A673 (cell line): Measurements from ENCODE around the gene ZC3H12A. TPM values are rescaled to one million over a fixed set of nuclear protein-coding genes. Genes with fewer than 3 reads are reported as not detected.

Experiments
- BruUV-seq: library from RNA; stranded (reverse); fragments of 400-500 nt; replicated peaks from 2 replicates; lab custom pipeline; 2021; lab: Mats Ljungman, UMichigan
- CTCF ChIA-PET: fragments of 300-600 bp; sonication (Branson Sonifier 250); formaldehyde crosslinking; loops from one replicate; lab custom pipeline; 2022; ENCODE audit warnings: antibody characterized with exemption; lab: Charles Lee
- POLR2A ChIA-PET: fragments of 300-600 bp; sonication (Branson Sonifier 250); formaldehyde crosslinking; loops from one replicate; lab custom pipeline; 2022; ENCODE audit warnings: antibody characterized with exemption; ENCODE audit not compliant: low non-redundant PET; lab: Charles Lee
- DNase-seq: peaks from one replicate; pipeline ENCODE4 v3.0.0-alpha.2; 2015; ENCODE audit warnings: low spot score
- H3K27ac ChIP-seq: fragments of 200-600 bp; sonication (generic); 2 replicates; pipeline ENCODE4 v1.5.1; 2016; ENCODE audit warnings: mixed run types, low read depth, mild to moderate bottlenecking, mixed read lengths, antibody characterized with exemption, low read length; ENCODE audit not compliant: poor library complexity, severe bottlenecking
- H3K27me3 ChIP-seq: fragments of 200-600 bp; sonication (generic); replicated peaks from 2 replicates; pipeline ENCODE4 v1.6.1; 2017; ENCODE audit warnings: mixed run types, low read depth, mild to moderate bottlenecking, mixed read lengths, antibody characterized with exemption, low read length; ENCODE audit not compliant: insufficient read depth, poor library complexity
- H3K36me3 ChIP-seq: fragments of 200-600 bp; sonication (generic); 2 replicates; pipeline ENCODE4 v1.6.1; 2016; ENCODE audit warnings: mixed run types, mild to moderate bottlenecking, mixed read lengths, antibody characterized with exemption, low read length; ENCODE audit not compliant: insufficient read depth, poor library complexity, severe bottlenecking
- H3K4me1 ChIP-seq: fragments of 200-600 bp; sonication (generic); 2 replicates; pipeline ENCODE4 v1.6.1; 2017; ENCODE audit warnings: mixed run types, mild to moderate bottlenecking, mixed read lengths, antibody characterized with exemption, low read length; ENCODE audit not compliant: insufficient read depth, poor library complexity, severe bottlenecking
- H3K4me3 ChIP-seq: fragments of 200-600 bp; sonication (generic); 2 replicates; pipeline ENCODE4 v1.5.1; 2016; ENCODE audit warnings: low read depth, mixed run types, mild to moderate bottlenecking, mixed read lengths, low read length; ENCODE audit not compliant: poor library complexity, severe bottlenecking
- H3K9me3 ChIP-seq: fragments of 200-600 bp; sonication (generic); 2 replicates; pipeline ENCODE4 v1.6.1; 2016; ENCODE audit warnings: mixed run types, low read depth, mild to moderate bottlenecking, mixed read lengths, antibody characterized with exemption, low read length; ENCODE audit not compliant: poor library complexity, severe bottlenecking
- CTCF ChIP-seq: fragments of 300-800, 200-600 bp; sonication (generic); conservative IDR thresholded peaks from 2 replicates; pipeline ENCODE4 v1.5.1; 2017; ENCODE audit warnings: low read depth, mild to moderate bottlenecking, antibody characterized with exemption, low read length, moderate library complexity, mixed read lengths
- EZH2 ChIP-seq: fragments of 200-600 bp; sonication (generic); IDR thresholded peaks from 2 replicates; pipeline ENCODE4 v1.6.1; 2017; ENCODE audit warnings: borderline replicate concordance, low read depth, mild to moderate bottlenecking, mixed read lengths, antibody characterized with exemption, low read length; ENCODE audit not compliant: poor library complexity, severe bottlenecking
- intact Hi-C: fragments of 100-400 bp; cut with micrococcal nuclease; formaldehyde crosslinking; loops from one replicate; pipeline ENCODE4 v1.10.0; 2022; ENCODE audit not compliant: unreplicated experiment
- total RNA-seq: library from RNA; stranded (reverse); gene quantifications from 2 replicates; pipeline ENCODE4 v1.2.3, GENCODE V29; 2021

ZC3H12A gene
- total RNA-seq, 1 experiment from 2014 or later, result 5.4 TPM

- intact Hi-C loops, result no loop called here
- POLR2A ChIA-PET, result no interaction called here
- DNase-seq, result no peak
- BruUV-seq, result no TSS peak
- no peaks in the 10 kb centered on the region for H3K36me3 ChIP-seq
- TF ChIP-seq CTCF (no peak), EZH2 (no peak)
- H3K4me3 ChIP-seq, result no peak overlapping the region
- CTCF ChIA-PET, result interaction anchor here (0.6 kb wide), 1 partner anchor 546 kb away, joined by 3 read pairs; no protein-coding TSS in a partner anchor
- no peaks in the 10 kb centered on the region for H3K27me3 ChIP-seq
- peaks cover 52% of the 10 kb centered on the region for H3K4me1 ChIP-seq
- H3K9me3 ChIP-seq, result no peaks in the 10 kb centered on the region
- H3K27ac ChIP-seq, result no peak overlapping the region
Observed at GRCh38 chr1:37472994-37473393, 1.4 kb upstream of the ZC3H12A start.

GRCh38 chr1:37473431-37474045, 842 bp upstream of the ZC3H12A start:
- Histone ChIP-seq H3K27me3 (no peaks in the 10 kb centered on the region), H3K4me3 (peak overlapping the region; percentile 75), H3K27ac (no peak overlapping the region), H3K9me3 (no peaks in the 10 kb centered on the region), H3K36me3 (peaks cover 3% of the 10 kb centered on the region), H3K4me1 (peaks cover 52% of the 10 kb centered on the region)
- DNase-seq, result peak; percentile 29
- ChIA-PET CTCF (interaction anchor here (0.6 kb wide), 1 partner anchor 545 kb away, joined by 3 read pairs; no protein-coding TSS in a partner anchor), POLR2A (no interaction called here)
- intact Hi-C loops, result no loop called here
- TF ChIP-seq EZH2 (no peak), CTCF (no peak)
- BruUV-seq, result TSS peak; percentile 19

GRCh38 chr1:37474697-37475379, 458 bp downstream of the ZC3H12A start:
- ChIA-PET POLR2A (interaction anchor here (0.6 to 0.7 kb wide), 2 partner anchors 22 to 81 kb away, joined by 3 to 4 read pairs; no protein-coding TSS in a partner anchor), CTCF (interaction anchor here (1.1 kb wide), 1 partner anchor 12 kb away, joined by 5 read pairs; no protein-coding TSS in a partner anchor)
- Histone ChIP-seq H3K9me3 (no peaks in the 10 kb centered on the region), H3K4me1 (peaks cover 64% of the 10 kb centered on the region), H3K36me3 (peaks cover 5% of the 10 kb centered on the region), H3K27ac (peak overlapping the region; percentile 82), H3K4me3 (peak overlapping the region; percentile 75), H3K27me3 (no peaks in the 10 kb centered on the region)
- TF ChIP-seq EZH2, result no peak
- TF ChIP-seq CTCF, result no peak
- TSS peak; percentile 39 for BruUV-seq
- intact Hi-C loops, result no loop called here
- peak; percentile 21 for DNase-seq
